Middle frontal gyrus (tissue), 1 donor: ENCODE data around the gene KRTAP13-2.

Source experiments
- DNase-seq: peaks from one replicate; pipeline ENCODE4 v3.0.0-alpha.2; 2015; ENCODE audit warnings: low spot score; ENCODE audit errors: extremely low spot score

Gene KRTAP13-2

GRCh38 chr21:30326390-30326789 lies 45.7 kb downstream of the KRTAP13-2 start:
- DNase-seq = no peak
